T-helper 17 cell (primary cell): ENCODE measurements around the gene SSUH2. TPM values are rescaled to one million over a fixed set of nuclear protein-coding genes. Genes with fewer than 3 reads are reported as not detected.

Experiments
- ATAC-seq: fragments of 150-1000 bp; cut with Tn5 transposase; 2 replicates; pipeline ENCODE4 v1.10.0; 2021; ENCODE audit warnings: mild to moderate bottlenecking, moderate library complexity
- DNase-seq, 3 donors: peaks; one replicate each; pipeline versions ENCODE4 v3.0.0 to v3.0.0-alpha.2; 2020 to 2021
- H3K9me3 ChIP-seq: one replicate; pipeline ENCODE4 v1.7.0; 2013; ENCODE audit warnings: low read length, mild to moderate bottlenecking; ENCODE audit not compliant: control insufficient read depth, poor library complexity, severe bottlenecking
- H3K27ac Mint-ChIP-seq: one replicate; pipeline ENCODE4 v1.8.0; 2022; ENCODE audit warnings: mild to moderate bottlenecking, moderate library complexity, mixed read lengths
- H3K27me3 Mint-ChIP-seq: one replicate; pipeline ENCODE4 v1.8.0; 2022; ENCODE audit warnings: mixed read lengths
- H3K36me3 Mint-ChIP-seq: one replicate; pipeline ENCODE4 v1.8.0; 2022; ENCODE audit warnings: low read depth, mixed read lengths
- H3K4me1 Mint-ChIP-seq: one replicate; pipeline ENCODE4 v1.8.0; 2022; ENCODE audit warnings: mild to moderate bottlenecking, mixed read lengths
- H3K4me3 Mint-ChIP-seq: one replicate; pipeline ENCODE4 v1.8.0; 2022; ENCODE audit warnings: mild to moderate bottlenecking, moderate library complexity, mixed read lengths
- total RNA-seq, 4 donors: library from RNA in 2 of 4; stranded (reverse) in 2 of 4; gene quantifications; one replicate each; pipeline ENCODE4 v1.2.3 and lab custom pipeline; 2022 to 2026

The SSUH2 gene
- total RNA-seq, 2 donors from 2014 or later = not detected

GRCh38 chr3:8606701-8607231 is 37.8 kb downstream of the SSUH2 start:
- Mint-ChIP-seq H3K4me1 (no peaks in the 10 kb centered on the region), H3K36me3 (peaks cover 2% of the 10 kb centered on the region), H3K27me3 (peaks cover 37% of the 10 kb centered on the region), H3K27ac (no peak overlapping the region), H3K4me3 (no peak overlapping the region)
- ATAC-seq (no peak), DNase-seq (no peak)
- no peaks in the 10 kb centered on the region for H3K9me3 ChIP-seq

GRCh38 chr3:8604988-8605387 is 39.6 kb downstream of the SSUH2 start:
- no peaks in the 10 kb centered on the region for H3K4me1 Mint-ChIP-seq
- peaks cover 25% of the 10 kb centered on the region for H3K27me3 Mint-ChIP-seq
- no peaks in the 10 kb centered on the region for H3K36me3 Mint-ChIP-seq
- H3K9me3 ChIP-seq = no peaks in the 10 kb centered on the region
- DNase-seq = no peak
- no peak overlapping the region for H3K27ac Mint-ChIP-seq
- ATAC-seq = no peak
- no peak overlapping the region for H3K4me3 Mint-ChIP-seq

GRCh38 chr3:8604006-8604405 is 40.6 kb downstream of the SSUH2 start:
- Mint-ChIP-seq H3K4me1 (no peaks in the 10 kb centered on the region), H3K27ac (no peak overlapping the region), H3K4me3 (no peak overlapping the region), H3K36me3 (no peaks in the 10 kb centered on the region), H3K27me3 (peaks cover 24% of the 10 kb centered on the region)
- DNase-seq (no peak), ATAC-seq (no peak)
- H3K9me3 ChIP-seq = no peaks in the 10 kb centered on the region

- H3K9me3 ChIP-seq = no peaks in the 10 kb centered on the region
- Mint-ChIP-seq H3K36me3 (no peaks in the 10 kb centered on the region), H3K27ac (no peak overlapping the region), H3K27me3 (peaks cover 18% of the 10 kb centered on the region), H3K4me1 (no peaks in the 10 kb centered on the region), H3K4me3 (no peak overlapping the region)
- DNase-seq (no peak), ATAC-seq (no peak)
These were observed 41.4 kb downstream of the SSUH2 start for GRCh38 chr3:8603115-8603710.

- no peaks in the 10 kb centered on the region for H3K4me1 Mint-ChIP-seq
- no peaks in the 10 kb centered on the region for H3K36me3 Mint-ChIP-seq
- no peak overlapping the region for H3K4me3 Mint-ChIP-seq
- H3K27ac Mint-ChIP-seq = no peak overlapping the region
- no peaks in the 10 kb centered on the region for H3K9me3 ChIP-seq
- ATAC-seq = no peak
- H3K27me3 Mint-ChIP-seq = peaks cover 13% of the 10 kb centered on the region
- no peak for DNase-seq
These were observed 44.1 kb downstream of the SSUH2 start for GRCh38 chr3:8600457-8600856.

- no peaks in the 10 kb centered on the region for H3K9me3 ChIP-seq
- no peak for DNase-seq
- Mint-ChIP-seq H3K36me3 (no peaks in the 10 kb centered on the region), H3K27me3 (peaks cover 14% of the 10 kb centered on the region), H3K27ac (no peak overlapping the region), H3K4me1 (no peaks in the 10 kb centered on the region), H3K4me3 (no peak overlapping the region)
- no peak for ATAC-seq
These were observed 45.5 kb downstream of the SSUH2 start for GRCh38 chr3:8599146-8599545.

GRCh38 chr3:8597219-8597853 is 47.3 kb downstream of the SSUH2 start:
- ATAC-seq = no peak
- Mint-ChIP-seq H3K27me3 (peaks cover 6% of the 10 kb centered on the region), H3K4me1 (no peaks in the 10 kb centered on the region), H3K4me3 (no peak overlapping the region), H3K27ac (no peak overlapping the region), H3K36me3 (no peaks in the 10 kb centered on the region)
- no peak for DNase-seq
- no peaks in the 10 kb centered on the region for H3K9me3 ChIP-seq

- Mint-ChIP-seq H3K27ac (no peak overlapping the region), H3K36me3 (no peaks in the 10 kb centered on the region), H3K4me1 (no peaks in the 10 kb centered on the region), H3K27me3 (peaks cover 6% of the 10 kb centered on the region), H3K4me3 (no peak overlapping the region)
- H3K9me3 ChIP-seq = no peaks in the 10 kb centered on the region
- no peak for DNase-seq
- no peak for ATAC-seq
These were observed 48.0 kb downstream of the SSUH2 start for GRCh38 chr3:8596321-8597218.

- Mint-ChIP-seq H3K27ac (no peak overlapping the region), H3K36me3 (no peaks in the 10 kb centered on the region), H3K4me3 (no peak overlapping the region), H3K4me1 (no peaks in the 10 kb centered on the region), H3K27me3 (peaks cover 6% of the 10 kb centered on the region)
- H3K9me3 ChIP-seq = no peaks in the 10 kb centered on the region
- DNase-seq = no peak
- ATAC-seq = no peak
These were observed 48.9 kb downstream of the SSUH2 start for GRCh38 chr3:8595695-8596115.

- Mint-ChIP-seq H3K4me3 (no peak overlapping the region), H3K27ac (no peak overlapping the region), H3K36me3 (no peaks in the 10 kb centered on the region), H3K27me3 (peaks cover 6% of the 10 kb centered on the region), H3K4me1 (no peaks in the 10 kb centered on the region)
- H3K9me3 ChIP-seq = no peaks in the 10 kb centered on the region
- no peak for ATAC-seq
- no peak for DNase-seq
These were observed 49.3 kb downstream of the SSUH2 start for GRCh38 chr3:8595252-8595651.

GRCh38 chr3:8593021-8593827 is 51.4 kb downstream of the SSUH2 start:
- no peaks in the 10 kb centered on the region for H3K36me3 Mint-ChIP-seq
- peaks cover 6% of the 10 kb centered on the region for H3K27me3 Mint-ChIP-seq
- ATAC-seq (no peak), DNase-seq (no peak)
- no peak overlapping the region for H3K4me3 Mint-ChIP-seq
- no peaks in the 10 kb centered on the region for H3K4me1 Mint-ChIP-seq
- H3K27ac Mint-ChIP-seq = no peak overlapping the region
- no peaks in the 10 kb centered on the region for H3K9me3 ChIP-seq

- Mint-ChIP-seq H3K4me1 (no peaks in the 10 kb centered on the region), H3K27ac (no peak overlapping the region)
These were observed 54.6 kb downstream of the SSUH2 start for GRCh38 chr3:8589880-8590556.

More at GRCh38 chr3:8589880-8590556, 54.6 kb downstream of the SSUH2 start:
- H3K9me3 ChIP-seq = no peaks in the 10 kb centered on the region
- Mint-ChIP-seq H3K36me3 (no peaks in the 10 kb centered on the region), H3K4me3 (no peak overlapping the region), H3K27me3 (peaks cover 2% of the 10 kb centered on the region)
- DNase-seq (no peak), ATAC-seq (no peak)
